HG03280 (cell line): ENCODE results near the gene TRPV3.
"Not testable (repeated sequence)": the region's sequence is repeated elsewhere in the genome, so short reads cannot be mapped to it uniquely, and the experiment has no call there.

ENCODE experiments used
- ATAC-seq: cut with Tn5 transposase; IDR thresholded peaks from one replicate; pipeline ENCODE4 v1.9.1; 2021; ENCODE audit warnings: mild to moderate bottlenecking, moderate library complexity; ENCODE audit not compliant: unreplicated experiment

TRPV3 gene

DNA sequence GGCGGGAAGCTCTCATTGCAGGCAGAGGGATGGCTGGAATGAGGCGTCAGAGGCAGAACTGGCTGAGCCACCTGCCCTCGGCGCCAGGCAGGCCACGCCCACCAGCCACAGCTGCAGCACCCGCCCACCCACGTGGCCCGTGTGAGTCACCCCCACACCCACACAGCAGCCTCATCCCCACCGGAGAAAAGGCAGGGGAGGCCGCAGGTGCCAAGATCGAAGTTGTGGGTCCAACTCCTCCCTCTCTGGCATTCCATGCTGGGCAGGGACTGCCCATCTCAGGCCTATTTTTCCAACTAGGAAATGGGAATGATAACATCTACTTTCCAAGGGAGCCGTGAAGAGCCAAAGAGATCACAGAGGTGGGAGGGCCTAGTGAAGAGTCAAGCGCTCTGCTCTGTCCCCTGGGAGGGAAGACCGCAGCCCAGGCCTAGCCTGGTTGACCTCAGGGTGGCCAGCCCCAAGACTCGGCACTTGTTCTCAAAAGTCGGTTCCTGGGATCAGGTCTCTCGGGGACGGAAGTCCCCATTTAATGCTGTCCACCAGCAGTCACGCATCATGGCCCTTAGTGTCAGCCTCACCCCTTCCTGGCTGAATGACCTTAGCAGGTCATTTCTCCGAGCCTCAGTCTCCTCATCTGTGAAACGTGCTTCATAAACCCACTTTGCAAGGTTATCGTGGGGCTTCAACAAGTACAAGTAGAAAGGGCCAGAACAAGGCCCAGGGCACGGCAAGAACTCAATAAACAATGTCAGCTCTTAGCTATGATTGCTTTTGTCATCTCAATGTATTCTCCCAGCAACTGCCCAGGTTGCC is at the start of gene TRPV3:
TRPV3 (minus strand) TSS at position 45 of the 816 bp plus-strand sequence. CDS start 2,962 bp downstream, outside the sequence.
- ATAC-seq, result peak; percentile 55

- ATAC-seq, result no peak
Measured at GRCh38 chr17:3603870-3604259, 46.3 kb upstream of the TRPV3 start.

- ATAC-seq, result no peak
Measured at GRCh38 chr17:3603119-3603869, 45.7 kb upstream of the TRPV3 start.

- ATAC-seq, result no peak
Measured at GRCh38 chr17:3602499-3602898, 44.9 kb upstream of the TRPV3 start.

DNA sequence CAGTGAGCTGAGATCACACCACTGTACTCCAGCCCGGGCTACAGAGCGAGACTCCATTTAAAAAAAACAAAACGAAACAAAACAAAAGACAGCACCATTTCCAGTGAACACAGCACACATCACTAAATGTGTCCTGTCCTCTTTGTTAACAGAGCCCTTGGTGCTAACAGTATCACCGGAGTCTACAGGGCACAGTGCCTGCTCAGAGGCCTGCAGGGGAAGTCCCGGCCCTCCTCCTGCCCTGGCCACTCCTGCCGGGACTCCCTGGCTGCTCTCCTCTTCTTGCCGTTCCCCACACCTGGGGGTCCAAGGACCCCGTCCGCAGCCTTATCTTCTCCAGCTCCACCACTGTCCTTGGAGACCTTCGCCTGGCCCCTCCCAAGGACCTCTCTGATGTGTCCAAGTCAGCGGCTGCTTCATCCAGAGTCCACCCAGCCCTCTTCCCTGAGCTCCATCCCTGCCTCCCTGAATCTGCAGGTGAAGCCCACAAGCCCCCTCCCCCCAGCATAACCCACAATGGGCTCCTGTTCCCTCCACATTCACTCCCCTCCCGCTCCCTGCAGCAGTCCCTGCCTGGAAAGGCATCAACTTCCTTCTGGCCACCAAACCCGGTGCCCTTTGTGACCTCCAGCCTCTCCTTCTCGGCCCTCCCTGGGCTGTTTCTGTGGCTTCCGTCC is 43.1 kb upstream of the TRPV3 start:
- no peak for ATAC-seq

DNA sequence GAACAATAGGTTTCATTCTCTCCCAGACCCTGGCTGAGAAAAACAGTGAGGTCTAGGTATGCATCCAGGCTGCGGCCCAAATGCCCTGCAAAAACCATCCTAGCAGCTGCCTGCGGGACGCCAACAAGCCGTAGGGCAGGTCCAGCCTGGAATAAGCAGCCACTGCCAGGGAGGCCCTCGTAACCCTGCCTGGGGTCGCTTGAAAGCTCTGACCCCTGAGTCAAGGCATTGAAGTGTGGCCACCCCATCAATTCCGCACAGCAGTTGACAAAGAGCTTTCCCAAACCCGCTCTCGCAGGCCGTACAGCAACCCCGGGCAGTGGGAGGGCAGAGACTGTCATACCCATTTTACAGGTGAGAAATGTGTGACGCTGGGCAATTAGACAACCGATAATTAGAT is 40.5 kb upstream of the TRPV3 start:
- ATAC-seq, result no peak

- ATAC-seq, result no peak
Measured at GRCh38 chr17:3596804-3597464, 39.3 kb upstream of the TRPV3 start.

- no peak for ATAC-seq
Measured at GRCh38 chr17:3594976-3595375, 37.4 kb upstream of the TRPV3 start.

DNA sequence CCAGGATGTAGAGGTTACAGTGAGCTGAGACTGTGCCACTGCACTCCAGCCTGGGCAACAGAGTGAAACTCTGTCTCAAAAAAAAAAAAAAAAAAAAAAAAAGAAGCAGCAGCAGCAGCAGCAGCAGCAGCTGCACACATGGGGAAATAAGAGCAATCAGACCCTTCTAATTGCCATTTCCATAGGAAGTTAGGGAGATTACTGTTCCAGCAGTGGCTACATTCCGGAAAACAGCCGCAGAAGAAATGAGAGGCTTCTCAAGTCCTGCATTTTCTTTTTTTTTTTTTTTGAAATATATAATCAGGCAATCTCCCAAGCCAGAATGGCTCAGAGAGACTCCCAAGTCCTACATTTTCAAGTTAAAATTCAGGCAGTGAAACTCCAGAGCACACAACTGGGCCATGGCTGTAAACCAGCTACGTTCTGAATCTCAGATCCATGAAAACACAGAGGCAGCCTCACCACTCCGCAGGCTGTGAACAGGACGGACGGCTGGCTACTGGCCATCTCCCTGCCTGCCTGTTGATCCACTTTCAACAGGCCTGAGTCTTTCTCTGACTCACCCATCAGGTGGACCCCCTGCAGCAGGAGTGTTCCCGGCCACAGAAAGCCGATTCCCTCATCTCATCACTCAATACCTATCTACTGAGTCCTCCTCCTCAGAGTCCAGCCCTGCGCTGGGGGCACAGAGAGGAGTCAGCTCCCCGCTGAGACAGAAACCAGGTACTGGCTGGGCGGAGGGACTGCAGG is 36.6 kb upstream of the TRPV3 start:
- ATAC-seq, result no peak

DNA sequence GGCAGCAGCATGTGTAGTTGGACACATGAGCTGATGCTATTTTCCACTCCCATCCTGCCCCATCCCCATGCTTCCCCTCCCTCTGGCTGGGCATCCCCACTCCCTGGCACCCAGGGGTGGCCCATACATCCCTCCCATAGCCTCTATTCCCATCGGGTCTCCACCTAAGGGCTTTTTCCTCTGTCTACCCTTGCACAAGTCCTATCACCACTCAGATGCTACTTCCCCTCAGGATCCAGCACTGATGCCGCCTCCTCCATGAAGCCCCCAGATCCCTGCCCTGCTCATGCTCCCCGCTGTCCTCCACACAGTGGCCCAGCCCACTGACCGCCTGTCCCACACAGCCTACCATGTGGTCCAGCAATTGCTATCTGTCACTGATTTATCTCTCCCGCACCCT is 35.8 kb upstream of the TRPV3 start:
- no peak for ATAC-seq

DNA sequence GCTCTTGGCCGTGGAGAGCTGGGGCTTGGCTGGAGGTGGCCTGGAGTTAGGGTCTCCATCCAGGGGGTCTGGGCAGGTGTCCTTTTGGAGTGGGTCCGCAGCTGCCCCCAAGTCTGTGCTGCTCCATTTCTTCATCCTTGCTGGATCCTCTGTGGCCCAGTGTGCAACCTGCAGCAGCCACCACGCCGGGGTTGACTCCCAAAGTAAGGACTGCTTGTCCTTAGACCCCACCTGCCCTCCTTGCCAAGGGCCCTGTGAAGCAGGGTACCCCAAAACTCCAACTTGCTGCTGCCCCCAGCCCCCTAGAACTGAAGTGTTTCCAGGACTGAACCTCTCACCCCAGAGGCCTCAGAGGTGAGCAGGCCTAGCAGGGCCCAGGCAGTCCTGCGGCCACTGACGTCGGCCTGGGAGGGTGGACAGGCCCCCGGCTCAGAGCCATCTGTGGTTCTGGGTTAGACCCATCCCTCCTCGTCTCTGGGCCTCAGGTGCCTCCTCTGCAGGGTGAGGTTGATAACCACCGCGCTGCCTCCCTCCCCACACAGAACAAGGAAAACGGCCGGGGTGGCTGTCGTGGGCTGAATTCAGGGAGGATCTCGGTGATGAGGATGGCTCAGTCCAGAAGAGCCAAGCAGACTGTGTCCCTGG is 34.7 kb upstream of the TRPV3 start:
- no peak for ATAC-seq

DNA sequence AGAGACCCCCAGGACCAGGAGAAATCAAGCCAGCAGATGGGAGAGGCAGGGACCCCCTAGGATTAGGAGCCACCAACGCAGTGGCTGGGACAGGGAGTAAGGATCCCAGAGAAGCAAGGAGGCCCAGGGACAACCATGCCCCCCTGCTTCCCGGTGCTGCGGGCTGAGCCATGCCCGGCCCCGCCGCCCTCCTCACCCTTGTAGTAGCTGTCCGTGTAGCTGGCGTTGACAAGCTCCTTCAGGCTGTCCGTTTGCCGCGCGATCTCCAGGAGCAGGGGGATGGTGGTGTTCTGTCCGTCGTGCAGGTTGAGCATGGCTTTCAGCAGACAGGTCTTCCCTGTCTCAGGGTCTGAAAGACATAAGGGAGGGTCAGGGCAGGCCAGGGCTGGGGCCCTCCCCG is 33.2 kb upstream of the TRPV3 start:
- ATAC-seq, result no peak

- ATAC-seq, result no peak
Measured at GRCh38 chr17:3590231-3590630, 32.6 kb upstream of the TRPV3 start.

DNA sequence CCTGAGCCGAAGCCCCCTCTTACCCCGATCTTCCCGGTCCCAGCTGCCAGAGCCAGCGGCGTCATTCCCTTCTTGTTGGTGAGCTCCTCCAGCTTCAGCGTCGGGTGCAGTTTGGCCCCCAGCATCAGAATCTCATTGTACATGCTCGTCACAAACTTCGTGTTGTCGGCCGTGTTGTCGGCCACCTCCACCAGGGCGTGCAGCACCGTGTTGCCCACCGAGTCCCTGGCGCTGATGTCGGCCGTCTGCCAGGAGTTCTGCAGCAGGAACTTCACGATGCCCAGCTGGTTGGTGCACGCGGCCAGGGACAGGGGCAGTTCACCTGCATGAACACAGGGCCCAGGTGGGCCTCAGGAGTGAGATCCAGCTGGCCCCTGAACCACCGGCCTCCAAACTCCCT is 32.2 kb upstream of the TRPV3 start:
- no peak for ATAC-seq

- ATAC-seq, result no peak
Measured at GRCh38 chr17:3585826-3586225, 28.2 kb upstream of the TRPV3 start.

- no peak for ATAC-seq
Measured at GRCh38 chr17:3583456-3583855, 25.8 kb upstream of the TRPV3 start.

DNA sequence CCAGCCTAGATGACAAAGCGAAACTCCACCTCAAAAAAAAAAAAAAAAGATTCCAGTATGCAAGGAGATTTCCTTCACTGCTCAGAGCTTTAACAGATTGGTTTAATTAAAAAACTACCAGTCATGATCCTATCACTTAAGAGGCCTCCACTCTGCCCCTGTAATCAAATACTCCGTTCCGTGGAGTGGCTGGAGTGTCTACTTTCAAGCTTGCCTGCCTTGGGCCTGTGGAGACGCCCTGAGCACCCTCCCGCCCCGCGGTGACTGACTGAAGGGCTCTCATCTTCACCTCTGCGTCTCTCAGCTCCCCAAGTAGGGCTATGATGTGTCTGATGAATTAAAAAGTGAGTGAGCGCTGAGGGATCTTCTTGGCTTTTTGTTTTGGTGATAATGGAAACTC is 25.3 kb upstream of the TRPV3 start:
- ATAC-seq, result no peak

DNA sequence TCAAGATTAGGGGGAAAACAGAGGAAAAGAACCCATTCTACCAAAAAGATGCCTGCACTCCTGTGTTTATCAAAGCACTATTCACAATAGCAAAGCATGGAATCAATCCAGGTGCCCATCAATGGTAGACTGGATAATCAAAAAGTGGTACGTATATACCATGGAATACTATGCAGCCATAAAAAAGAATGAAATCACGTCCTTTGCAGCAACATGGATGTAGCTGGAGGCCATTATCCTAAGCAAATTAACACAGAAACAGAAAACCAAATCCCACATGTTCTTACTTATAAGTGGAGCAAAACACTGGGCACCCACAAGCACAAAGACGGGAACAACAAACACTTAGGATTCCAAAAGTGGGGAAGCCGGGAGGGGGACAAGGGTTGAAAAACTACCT is 21.1 kb upstream of the TRPV3 start:
- not testable (repeated sequence) for ATAC-seq

DNA sequence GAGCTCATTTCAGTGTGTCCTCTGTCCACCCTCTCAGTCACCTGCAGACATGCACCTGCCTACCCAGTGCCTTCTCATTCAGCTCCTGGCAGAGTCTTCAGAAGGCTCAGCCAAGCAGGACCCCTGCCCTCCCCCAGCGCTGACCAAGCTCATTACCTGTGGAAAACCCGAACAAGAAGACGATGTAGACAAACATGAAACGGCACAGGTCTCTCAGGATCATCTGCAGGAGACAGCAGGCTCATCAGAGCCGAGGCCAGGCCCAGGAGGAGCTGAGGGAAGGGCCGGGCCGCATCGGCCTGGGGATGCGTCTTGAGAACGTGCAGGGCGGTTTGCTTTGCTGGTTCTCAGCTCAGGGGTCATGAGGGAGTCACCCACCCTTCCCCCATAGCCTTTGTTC is 19.4 kb upstream of the TRPV3 start:
- ATAC-seq, result no peak

- ATAC-seq, result no peak
Measured at GRCh38 chr17:3575511-3575910, 17.9 kb upstream of the TRPV3 start.
